ENCODE results near the gene NKAIN4.

Gene NKAIN4

GRCh38 chr20:63254232-63254605, at the start of gene NKAIN4:
NKAIN4 (minus strand) TSS chr20:63254463; CDS start chr20:63254450, 13 bp downstream.
- no peak for DNase-seq

GRCh38 chr20:63303095-63303666, 48.9 kb upstream of the NKAIN4 start:
- DNase-seq: no peak

GRCh38 chr20:63301671-63302070, 47.4 kb upstream of the NKAIN4 start:
- DNase-seq: no peak

GRCh38 chr20:63298731-63299312, 44.6 kb upstream of the NKAIN4 start:
- no peak for DNase-seq

GRCh38 chr20:63297796-63298572, 43.7 kb upstream of the NKAIN4 start:
- no peak for DNase-seq

- no peak for DNase-seq
These were observed 43.1 kb upstream of the NKAIN4 start for GRCh38 chr20:63297371-63297781.

GRCh38 chr20:63296531-63297299, 42.5 kb upstream of the NKAIN4 start:
- DNase-seq: no peak

- no peak for DNase-seq
These were observed 41.6 kb upstream of the NKAIN4 start for GRCh38 chr20:63295846-63296245.

GRCh38 chr20:63295422-63295821, 41.2 kb upstream of the NKAIN4 start:
- DNase-seq: no peak

- no peak for DNase-seq
These were observed 40.8 kb upstream of the NKAIN4 start for GRCh38 chr20:63295018-63295417.

GRCh38 chr20:63294536-63294900, 40.3 kb upstream of the NKAIN4 start:
- no peak for DNase-seq

- DNase-seq: no peak
These were observed 39.7 kb upstream of the NKAIN4 start for GRCh38 chr20:63293871-63294535.

- no peak for DNase-seq
These were observed 39.2 kb upstream of the NKAIN4 start for GRCh38 chr20:63293456-63293855.

- no peak for DNase-seq
These were observed 38.6 kb upstream of the NKAIN4 start, which contains the start of gene COL20A1 for GRCh38 chr20:63292904-63293303. COL20A1 (plus strand) TSS chr20:63293186; CDS start chr20:63295108, 1,922 bp downstream.

GRCh38 chr20:63292292-63292701, 38.0 kb upstream of the NKAIN4 start:
- DNase-seq: no peak

GRCh38 chr20:63291811-63292210, 37.5 kb upstream of the NKAIN4 start:
- no peak for DNase-seq

GRCh38 chr20:63290677-63291472, 36.6 kb upstream of the NKAIN4 start:
- no peak for DNase-seq

- no peak for DNase-seq
These were observed 35.9 kb upstream of the NKAIN4 start for GRCh38 chr20:63290136-63290676.

- no peak for DNase-seq
These were observed 35.3 kb upstream of the NKAIN4 start for GRCh38 chr20:63289311-63290135.

- no peak for DNase-seq
These were observed 34.5 kb upstream of the NKAIN4 start for GRCh38 chr20:63288581-63289251.
